HuH-7.5 (cell line): ENCODE measurements around the gene EVC.
"Not testable (repeated sequence)": the region's sequence is repeated elsewhere in the genome, so short reads cannot be mapped to it uniquely, and the experiment has no call there.

Experiments used
- DNase-seq: peaks from one replicate; pipeline ENCODE4 v3.0.0; 2011; ENCODE audit warnings: low spot score

The EVC gene

DNA sequence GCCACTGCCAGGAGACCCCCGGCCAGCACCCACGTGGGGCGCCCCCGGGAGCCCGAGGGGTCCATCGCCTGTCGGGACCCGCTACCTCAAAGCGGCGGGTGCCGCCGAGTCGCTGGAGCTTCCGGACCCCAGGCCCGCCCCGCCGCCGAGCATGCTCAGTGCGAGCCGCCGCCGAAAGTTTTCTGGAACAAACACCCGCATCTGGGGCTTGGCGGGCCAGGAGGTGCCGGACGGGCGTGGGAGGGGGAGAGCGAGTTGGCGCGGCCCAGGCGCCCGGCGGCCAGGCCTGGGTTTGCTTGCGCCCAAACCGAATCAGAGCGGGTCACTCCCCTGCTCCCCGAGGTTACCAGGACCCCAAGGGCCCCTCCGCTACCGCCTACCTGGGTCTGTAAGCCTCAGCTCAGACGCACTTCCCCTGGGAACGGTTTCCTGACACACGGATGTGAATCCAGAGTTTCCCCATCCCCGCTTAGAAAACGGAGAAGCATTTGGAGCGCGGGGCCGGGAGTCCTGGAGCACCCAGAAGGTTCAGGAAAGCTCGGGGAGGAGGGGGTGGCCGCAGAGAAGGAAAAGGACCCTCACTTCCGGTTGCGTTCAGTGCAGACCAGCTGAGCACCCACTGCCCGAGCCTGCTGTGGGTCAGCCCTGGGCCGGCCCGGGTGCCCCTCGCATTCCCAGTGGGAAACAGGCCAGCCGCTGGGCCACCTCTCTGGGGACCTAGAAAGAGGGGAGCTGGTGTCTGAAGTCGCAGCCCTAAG lies 2.4 kb upstream of the EVC start, which contains the start of gene EVC2:
EVC2 (minus strand) TSS at position 111 of the 758 bp plus-strand sequence; CDS start at position 65, 46 bp downstream.
- no peak for DNase-seq

DNA sequence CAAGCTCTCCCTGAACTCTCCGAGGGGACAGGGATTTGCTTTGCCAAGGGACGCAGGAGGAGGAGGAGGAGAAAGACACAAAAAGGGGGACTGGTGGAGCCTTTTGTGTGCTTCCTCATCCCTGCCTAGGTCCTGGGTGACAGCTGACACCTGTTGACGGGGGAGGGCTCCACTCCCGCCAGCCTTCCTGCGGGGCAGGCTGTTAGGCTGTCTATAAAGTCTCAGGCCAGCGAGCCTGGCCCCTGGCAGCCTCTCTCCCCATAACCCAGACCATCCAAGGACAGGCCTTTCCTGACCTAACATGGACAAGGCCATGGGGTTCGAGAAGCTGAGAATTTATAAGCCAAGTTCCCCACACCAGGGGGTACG lies 1.8 kb upstream of the EVC start:
- DNase-seq, result no peak

DNA sequence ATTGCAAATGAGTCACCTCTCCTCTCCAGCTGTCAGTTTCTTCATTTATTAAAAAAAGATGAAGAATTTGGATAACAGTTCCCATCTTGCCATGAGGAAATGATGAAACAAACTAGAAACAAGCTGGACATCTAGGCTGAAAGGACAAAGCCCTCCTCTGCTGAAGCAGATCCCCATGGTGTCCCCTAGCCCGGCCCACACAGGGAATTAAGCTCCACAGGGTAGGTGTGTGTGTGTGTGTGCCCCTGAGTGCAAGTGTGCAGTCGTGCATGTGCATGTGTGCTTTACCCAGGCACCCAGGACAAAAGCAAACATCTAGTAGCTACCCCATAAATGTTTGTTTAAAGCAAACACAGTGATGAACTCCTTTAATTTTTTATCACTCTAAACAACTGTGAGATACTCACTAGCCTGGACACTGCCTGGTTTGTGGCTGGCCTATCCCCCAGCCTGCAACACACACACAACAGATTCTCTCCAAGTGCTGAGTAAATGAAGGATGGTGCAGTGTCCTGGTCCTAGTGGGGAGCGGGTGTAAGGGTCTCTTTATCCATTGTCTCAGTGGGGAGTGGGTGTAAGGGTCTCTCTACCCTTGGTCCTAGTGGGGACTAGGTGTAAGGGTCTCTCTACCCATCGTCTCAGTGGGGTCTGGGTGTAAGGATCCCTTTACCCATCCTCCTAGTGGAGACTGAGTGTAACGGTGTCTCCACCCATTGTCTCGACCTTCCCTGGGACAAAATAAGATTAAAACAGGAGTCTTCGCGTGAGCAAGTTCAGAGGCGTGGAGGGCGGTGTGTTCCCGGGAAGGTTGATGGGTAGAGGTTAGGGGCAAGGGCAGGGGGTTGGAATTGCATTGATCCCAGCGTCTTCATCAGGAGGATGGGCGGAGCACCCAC lies 688 bp upstream of the EVC start:
- DNase-seq, result peak; percentile 29

DNA sequence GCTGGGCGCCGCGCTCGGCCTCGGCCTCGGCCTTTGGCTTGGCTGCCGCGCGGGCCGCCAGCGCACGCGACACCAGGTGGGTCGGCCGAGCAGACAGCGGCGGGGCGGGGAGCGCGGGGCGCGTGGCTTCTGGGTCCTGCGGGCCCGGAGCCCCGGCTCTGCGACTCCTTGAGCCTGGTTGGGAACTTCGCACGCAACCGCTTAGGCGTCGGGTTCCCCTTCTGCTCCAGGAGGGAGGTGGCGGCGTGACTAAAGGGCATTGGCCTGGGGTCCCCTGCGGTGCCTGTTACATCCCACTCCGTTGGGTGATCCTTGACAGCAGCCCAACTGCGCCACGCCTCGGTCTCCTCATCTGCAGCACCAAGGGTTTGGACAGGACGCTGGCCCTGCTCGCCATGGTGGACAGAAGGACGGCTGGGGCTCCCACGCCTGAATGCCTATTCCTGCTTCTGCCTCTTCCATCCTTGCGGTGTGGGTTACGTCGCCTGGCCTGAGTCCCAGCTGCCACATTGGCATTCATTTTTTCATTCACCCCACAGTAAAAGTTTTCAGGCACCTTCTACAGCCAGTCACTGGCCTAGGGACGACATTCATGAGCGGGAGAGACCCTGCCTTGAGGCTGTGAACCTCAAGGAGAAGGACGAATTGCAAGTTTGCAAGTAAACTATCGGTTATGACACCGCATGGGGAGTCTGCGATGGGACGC lies 631 bp downstream of the EVC start:
- peak; percentile 28 for DNase-seq

DNA sequence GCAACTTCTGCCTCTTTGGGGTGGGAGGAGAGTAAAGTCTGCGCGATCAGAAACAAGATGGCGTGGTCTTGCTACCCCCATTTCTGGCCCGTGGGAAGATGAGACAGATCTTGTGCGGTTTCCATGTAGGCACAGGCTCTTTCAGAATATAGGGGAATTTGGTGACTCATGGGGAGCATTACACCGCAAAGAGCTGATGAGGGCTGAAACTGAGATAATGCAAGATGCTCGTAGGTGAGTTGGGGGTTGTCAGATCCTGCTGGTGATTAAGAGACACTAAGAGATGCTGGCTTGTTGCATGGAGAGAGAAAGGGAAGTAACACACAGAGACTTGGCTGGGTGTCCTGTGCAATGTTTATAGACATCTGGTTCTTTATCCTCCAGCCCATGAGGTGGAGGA lies 1.5 kb downstream of the EVC start:
- no peak for DNase-seq

DNA sequence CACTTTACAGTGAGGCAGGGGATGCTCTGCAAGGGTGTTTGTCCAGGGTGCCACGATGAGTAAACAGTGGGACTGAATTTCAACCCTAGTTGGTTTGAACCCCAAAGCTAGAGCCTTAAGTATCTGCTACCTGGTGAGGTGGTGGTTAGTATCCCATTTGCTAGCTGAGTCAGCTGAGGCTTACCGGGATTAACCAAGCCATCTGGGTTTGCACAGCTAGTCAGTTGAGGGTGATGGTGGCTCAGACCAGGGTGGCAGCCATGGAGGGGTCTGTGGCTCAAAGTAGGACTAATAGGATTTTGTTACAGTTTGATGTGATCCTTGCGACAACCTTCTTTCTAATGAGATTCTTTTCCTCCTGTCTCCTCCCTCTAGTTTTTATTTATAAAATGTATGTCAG lies 1.9 kb downstream of the EVC start:
- DNase-seq, result no peak

DNA sequence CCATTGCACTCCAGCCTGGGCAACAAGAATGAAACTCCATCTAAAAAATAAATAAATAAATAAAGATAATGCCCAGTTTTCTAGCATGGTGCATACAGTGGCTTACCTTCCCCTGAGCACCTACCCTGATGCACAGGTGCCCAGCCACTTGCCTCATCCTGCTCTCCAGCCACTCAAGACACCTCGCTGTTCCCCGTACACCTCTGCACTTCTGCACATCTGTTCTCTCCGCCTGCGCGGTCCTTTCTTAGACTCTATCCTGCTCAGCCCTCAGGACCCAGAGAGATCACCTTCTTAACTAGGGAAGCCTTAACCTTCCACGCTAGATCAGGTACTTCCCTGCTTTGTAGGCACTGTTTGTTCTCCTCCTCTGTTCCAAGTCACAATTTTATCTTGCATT lies 2.9 kb downstream of the EVC start:
- DNase-seq, result no peak

DNA sequence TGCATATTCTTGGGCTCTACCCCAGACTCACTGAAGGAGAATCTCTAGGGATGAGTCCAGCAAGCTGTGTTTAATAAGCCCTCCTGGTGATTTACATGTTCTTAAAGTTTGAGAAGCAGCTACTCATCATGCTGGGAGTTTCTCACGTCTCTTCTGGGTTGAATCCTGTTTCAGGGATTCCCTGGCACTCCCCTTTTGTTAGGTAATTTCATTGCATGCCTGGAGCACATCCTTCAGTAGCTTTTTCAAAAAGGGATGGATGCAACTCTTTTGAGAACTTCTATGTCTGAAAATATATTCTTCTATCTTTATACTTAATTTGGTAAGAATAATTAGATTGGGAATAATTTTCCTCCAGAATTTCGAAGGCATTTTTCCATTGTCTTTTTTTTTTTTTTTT lies 4.4 kb downstream of the EVC start:
- no peak for DNase-seq

DNA sequence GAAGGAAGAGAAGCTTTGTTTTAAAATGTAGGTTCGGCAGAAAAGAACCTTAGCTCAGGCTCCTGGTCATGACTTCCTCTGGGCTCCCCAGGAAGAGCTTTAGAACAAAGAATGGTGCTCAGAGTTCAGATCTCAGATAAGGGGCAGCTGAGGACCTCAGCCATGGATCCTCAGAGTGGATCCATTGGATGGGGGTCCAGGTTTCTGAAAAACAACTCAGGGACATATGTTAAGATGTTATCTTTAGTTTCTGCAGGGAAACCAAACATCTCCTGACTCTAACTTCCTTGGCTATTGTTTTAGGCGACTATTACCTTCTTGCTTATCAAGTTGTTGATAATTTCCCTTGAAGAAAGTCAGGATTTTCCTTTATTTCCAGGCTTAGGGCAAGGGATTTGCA lies 5.4 kb downstream of the EVC start:
- DNase-seq, result no peak

DNA sequence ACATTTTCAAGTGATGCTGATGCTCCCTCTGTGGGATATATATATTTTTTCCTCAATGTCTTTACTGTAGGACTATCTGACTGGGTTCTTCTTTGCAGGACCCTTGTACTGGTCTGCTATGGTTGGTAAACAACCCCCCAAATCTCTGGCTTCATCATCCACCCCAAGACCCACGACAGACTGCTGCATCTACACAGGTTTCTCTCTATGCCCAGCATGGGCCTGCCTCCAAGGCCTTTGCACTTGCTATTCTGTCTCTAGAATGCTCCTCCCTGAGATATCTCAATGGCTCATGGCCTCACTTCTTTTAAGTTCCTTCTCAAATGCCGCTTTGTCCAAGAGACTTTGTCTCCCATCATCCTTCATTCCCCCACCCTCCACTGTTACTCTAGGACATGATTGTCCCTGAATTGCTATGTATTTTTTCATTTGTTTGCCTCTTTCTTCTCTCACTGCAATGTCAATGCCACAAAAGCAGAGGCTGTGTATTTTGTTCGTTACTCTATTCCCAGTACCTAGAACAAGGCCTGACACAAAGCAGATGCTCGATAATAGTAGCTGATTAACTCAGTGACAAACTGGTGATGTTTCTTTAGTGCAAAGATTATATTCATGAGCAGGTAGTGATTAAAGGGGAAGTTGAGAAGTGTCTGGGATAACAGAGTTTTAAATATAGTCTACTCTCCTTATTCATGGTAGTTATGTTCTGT lies 6.6 kb downstream of the EVC start:
- no peak for DNase-seq

DNA sequence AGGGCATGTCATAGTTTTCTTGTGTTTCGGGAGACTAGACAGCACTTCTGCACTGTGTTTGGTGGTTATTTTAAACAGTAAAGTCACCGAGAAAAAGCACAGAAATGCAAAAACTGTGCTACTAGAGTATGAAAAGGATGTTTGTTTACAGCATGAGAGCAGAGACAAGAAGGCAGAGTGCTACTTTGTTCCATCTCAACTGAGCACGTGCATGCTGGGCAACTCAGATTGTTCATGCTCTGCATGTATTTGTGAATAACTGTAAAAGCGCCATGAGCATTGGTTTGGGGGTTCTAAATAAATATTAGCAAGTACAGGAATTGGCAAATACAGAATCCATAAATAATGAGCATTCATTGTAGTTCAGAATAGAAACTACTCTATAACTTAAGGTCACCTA lies 7.4 kb downstream of the EVC start:
- no peak for DNase-seq

DNA sequence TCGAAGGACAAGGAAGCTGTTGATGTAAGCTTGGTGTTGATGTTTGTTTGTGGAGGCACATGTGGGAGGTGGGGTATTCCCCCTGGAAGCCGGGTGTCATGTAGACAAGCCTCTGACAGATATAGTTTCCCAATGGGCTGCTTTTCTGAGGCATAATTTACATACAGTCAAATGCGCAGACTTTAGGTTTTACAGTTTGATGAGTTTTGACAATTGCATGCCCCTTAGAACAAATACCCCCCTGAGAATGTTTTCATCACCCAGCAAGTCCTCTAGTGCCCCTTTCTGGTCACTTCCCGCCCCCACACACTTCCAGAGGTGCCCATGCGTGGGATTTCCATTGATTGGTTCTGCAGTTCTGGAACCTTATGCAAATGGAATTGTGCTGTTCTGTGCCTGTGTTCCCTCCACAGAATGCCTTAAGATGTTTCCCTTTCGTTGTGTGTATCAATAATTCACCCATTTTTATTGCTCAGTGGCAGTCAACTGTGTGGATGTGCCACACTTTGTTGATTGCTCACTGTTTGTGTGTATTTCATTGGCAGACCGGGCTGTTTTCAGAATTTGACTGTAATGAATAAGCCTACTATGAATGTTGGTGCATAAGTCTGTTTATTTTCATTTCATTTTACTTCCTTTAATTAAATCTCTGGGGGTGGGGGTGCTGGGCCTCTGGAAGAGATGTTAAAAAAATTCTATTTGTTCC lies 8.5 kb downstream of the EVC start:
- no peak for DNase-seq

DNA sequence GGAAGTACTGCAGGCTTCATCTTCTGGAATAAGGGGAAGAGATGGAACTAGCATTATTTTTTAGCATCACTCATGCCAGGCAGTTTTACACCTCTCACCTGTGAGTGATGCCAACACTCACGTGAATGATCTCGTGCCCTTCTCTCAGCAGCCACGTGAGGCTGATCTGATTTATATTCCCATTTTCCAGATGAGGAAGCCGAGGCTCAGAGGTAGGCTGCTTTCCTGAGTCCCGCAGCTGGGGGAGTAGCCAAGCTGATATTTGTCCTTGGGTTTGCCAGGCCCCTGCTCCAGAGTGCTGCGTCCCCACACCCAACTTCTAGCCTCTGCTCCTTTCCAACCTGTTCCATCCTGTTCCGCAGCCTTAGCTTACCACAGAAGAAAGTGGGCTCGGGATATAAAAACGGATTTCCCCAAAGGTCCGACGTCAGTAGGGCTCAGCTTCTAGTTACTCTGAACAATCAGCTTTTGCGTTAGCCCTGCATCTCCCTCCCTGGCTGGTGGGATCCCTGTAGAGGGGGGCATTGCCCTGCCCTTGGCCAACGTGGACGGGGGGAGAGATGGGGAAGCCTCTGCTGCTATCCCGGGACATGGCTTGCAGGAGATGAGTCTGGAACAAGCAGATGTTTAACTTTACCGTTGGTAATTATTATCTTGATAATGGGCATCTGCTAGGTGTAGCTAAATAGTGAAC lies 9.3 kb downstream of the EVC start:
- no peak for DNase-seq

DNA sequence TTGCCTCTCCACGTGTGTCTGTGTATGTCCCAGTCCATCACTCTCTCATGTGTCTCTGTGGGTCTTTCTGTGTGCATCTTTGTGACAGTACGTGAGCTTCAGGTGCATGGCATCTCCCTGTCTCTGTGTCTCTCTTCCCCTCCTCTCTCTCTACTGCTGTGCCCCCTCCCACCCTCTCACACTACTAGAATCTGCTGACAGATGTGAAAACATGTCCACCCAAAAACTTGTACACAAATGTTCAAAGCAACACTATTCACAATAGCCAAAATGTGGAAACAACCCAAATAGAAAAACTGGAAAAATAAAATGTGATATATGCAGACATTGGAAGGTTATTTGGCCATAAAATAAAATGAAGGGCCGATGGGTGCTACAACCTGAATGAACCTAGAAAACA lies 10.0 kb downstream of the EVC start:
- no peak for DNase-seq

DNA sequence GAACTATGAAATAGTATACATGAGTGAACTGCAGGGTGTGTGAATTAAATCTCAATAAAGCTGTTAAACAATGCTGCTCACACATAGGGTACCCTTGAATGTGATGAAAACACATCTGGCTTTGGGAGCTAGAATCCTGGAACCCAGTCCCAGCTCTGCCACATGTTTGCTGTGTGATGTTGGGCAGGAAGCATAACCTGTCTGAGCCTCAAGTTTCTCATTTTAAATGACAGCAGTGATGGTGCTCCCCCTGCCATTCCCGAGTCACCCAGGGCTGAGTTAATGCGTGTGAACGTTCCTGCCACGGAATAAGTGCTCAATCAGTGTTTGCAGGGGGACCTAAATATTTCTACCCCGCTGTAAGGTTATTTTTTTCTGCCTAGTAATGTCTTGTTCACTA lies 10.9 kb downstream of the EVC start:
- no peak for DNase-seq

DNA sequence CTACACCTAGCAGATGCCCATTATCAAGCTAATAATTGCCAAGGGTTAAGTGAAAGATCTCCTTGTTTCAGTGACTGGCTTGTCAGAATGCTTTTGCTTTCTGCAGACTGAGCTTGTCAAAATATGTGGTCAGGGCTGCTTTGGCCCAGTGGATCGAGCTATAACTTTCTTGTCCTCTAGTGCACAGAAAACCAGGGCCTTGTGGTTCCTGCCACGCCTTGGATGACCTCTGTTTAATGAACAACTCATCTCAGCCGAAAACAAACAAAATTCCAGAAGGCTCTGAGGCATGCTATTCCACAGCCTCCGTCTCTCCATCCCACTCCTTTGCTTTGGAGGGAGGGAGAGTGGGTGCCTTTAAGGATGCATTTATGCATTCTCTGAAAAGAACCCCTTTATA lies 11.3 kb downstream of the EVC start:
- DNase-seq, result no peak

DNA sequence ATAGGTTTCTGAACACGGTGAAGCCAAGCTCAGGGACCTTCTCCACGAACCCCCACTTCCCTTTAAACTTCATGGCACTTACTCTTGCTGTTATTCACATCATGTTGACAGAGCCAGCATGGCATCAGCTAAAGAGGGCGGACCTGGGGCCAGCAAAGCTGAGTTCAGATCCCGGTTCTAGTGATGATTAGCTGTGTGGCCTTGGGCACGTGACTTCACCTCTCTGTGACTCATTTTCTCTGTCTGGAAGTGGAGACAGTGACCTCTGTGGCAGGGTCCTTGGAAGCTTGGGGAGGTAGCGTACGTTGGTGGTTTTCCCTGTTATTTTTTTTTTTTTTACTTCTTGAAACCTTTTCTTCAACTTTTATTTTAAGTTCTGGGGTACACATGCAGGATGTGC lies 13.4 kb downstream of the EVC start:
- DNase-seq, result no peak

DNA sequence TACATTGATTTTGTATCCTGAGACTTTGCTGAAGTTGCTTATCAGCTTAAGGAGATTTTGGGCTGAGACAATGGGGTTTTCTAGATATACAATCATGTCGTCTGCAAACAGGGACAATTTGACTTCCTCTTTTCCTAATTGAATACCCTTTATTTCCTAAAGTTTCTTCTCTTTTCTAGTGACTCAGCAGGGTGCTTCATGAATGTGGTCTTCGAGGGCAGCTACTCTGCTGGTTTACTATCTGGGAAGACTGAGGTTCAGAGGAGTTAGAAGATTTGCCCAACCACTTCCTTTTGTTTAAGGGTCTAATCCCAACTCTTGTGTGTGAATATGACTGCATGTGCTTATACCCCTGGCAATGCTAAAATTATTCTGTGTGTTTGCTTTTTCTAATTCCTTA lies 17.4 kb downstream of the EVC start:
- DNase-seq, result not testable (repeated sequence)

DNA sequence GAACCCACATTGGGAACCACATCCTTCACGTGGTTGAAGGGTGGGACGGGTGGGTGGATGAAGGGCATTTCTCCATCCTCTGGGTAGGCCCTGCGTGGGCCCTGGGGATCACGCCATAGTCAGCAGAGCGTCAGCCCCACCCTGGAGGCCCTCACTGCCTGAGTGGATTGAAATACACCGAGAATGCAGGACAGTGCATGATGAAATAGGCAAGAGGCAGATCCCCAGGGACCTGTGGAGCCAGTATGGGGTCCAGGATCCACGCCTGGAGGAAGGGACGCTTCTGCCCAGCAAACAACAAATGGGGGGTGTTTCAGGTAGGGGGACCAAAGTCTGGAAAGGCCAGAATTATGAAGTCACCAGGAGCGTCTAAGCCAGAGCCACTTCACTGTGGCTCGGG lies 19.4 kb downstream of the EVC start:
- no peak for DNase-seq

DNA sequence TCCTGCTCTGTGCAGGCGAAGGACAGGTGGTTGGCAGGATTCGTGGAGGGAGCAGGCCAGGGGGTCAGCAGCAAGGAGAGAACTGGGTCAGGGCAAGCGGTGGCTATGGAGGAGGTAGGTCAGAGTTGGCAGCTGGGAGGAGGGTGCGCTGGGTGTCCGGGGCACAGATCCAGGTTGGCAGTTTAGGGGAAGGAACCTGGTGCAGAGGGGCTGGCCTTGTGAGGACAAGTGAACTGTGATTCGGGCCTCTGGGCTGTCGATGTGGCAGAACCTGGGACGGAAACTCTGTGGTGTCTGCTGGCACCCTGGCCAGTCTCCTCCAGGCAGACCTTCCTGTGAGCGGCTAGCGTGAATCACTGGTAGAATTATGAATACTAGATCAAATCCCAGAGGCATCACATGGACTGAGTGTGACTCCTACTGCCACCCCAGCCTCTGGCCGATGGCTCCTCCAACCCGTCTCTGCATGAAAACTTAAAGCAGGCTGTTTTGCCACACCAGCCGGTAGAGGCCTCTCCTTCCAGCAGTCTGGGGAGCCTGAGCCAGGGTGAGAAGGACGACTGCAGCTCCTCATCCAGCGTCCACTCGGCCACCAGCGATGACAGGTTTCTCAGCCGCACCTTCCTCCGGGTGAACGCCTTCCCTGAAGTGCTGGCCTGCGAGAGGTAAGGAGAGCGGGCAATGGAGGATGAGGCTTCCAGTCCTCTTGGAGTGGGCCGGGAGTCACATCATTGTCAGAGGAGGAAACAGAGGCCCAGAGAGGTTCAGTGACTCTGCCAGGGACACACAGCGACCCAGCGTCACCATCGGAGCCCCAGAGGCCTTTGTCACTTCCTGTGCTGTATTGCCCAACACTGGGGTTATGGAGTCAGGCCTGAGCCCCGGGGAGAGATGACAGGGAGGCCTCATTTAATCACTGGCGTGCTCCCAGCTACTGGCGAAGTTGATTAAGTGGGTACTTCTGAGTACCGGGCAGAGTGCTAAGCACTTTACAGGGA lies 20.3 kb downstream of the EVC start:
- DNase-seq, result no peak
